Measurements from ENCODE around the gene TECPR2. TPM values are rescaled to one million over a fixed set of nuclear protein-coding genes. Genes with fewer than 3 reads are reported as not detected.

TECPR2 gene
- total RNA-seq, 4 donors from 2014 or later, result 14.1 to 43.1 (median 23.8) TPM

GRCh38 chr14:102333795-102334705 lies 28.7 kb upstream of the TECPR2 start:
- no peak overlapping the region for H3K27ac ChIP-seq
- no peak for TF ChIP-seq CTCF (IDR thresholded peaks at IDR 0.05)
- TF ChIP-seq POLR2A (IDR thresholded peaks at IDR 0.05), result no peak
- no peaks in the 10 kb centered on the region for H3K4me1 ChIP-seq
- no peaks in the 10 kb centered on the region for H3K27me3 ChIP-seq
- H3K9me3 ChIP-seq, result no peaks in the 10 kb centered on the region
- no peak for DNase-seq
- no peaks in the 10 kb centered on the region for H3K36me3 ChIP-seq
- intact Hi-C loops (cut with DNase I; ENCODE audit: low total_unique reads), result no loop called here
- H3K4me3 ChIP-seq, result no peak overlapping the region

- intact Hi-C loops (cut with DNase I; ENCODE audit: low total_unique reads), result no loop called here
- no peaks in the 10 kb centered on the region for H3K27me3 ChIP-seq
- no peak overlapping the region for H3K27ac ChIP-seq
- H3K4me1 ChIP-seq, result no peaks in the 10 kb centered on the region
- H3K9me3 ChIP-seq, result no peaks in the 10 kb centered on the region
- TF ChIP-seq CTCF (IDR thresholded peaks at IDR 0.05) (no peak), POLR2A (IDR thresholded peaks at IDR 0.05) (no peak)
- no peak for DNase-seq
- H3K4me3 ChIP-seq, result no peak overlapping the region
- H3K36me3 ChIP-seq, result no peaks in the 10 kb centered on the region
Measured at GRCh38 chr14:102335163-102335562, 27.6 kb upstream of the TECPR2 start.

GRCh38 chr14:102338724-102339123 lies 24.0 kb upstream of the TECPR2 start:
- intact Hi-C loops (cut with DNase I; ENCODE audit: low total_unique reads), result no loop called here
- H3K9me3 ChIP-seq, result no peaks in the 10 kb centered on the region
- H3K4me1 ChIP-seq, result no peaks in the 10 kb centered on the region
- no peak for DNase-seq
- no peak overlapping the region for H3K27ac ChIP-seq
- TF ChIP-seq CTCF (IDR thresholded peaks at IDR 0.05), result no peak
- no peak for TF ChIP-seq POLR2A (IDR thresholded peaks at IDR 0.05)
- H3K36me3 ChIP-seq, result no peaks in the 10 kb centered on the region
- no peak overlapping the region for H3K4me3 ChIP-seq
- no peaks in the 10 kb centered on the region for H3K27me3 ChIP-seq

- no peaks in the 10 kb centered on the region for H3K4me1 ChIP-seq
- no peak overlapping the region for H3K4me3 ChIP-seq
- H3K27ac ChIP-seq, result no peak overlapping the region
- H3K36me3 ChIP-seq, result no peaks in the 10 kb centered on the region
- TF ChIP-seq POLR2A (IDR thresholded peaks at IDR 0.05) (no peak), CTCF (IDR thresholded peaks at IDR 0.05) (no peak)
- DNase-seq, result no peak
- intact Hi-C loops (cut with DNase I; ENCODE audit: low total_unique reads), result no loop called here
- no peaks in the 10 kb centered on the region for H3K27me3 ChIP-seq
- H3K9me3 ChIP-seq, result no peaks in the 10 kb centered on the region
Measured at GRCh38 chr14:102341566-102341965, 21.2 kb upstream of the TECPR2 start.

- Histone ChIP-seq H3K4me1 (no peaks in the 10 kb centered on the region), H3K27ac (no peak overlapping the region), H3K9me3 (no peaks in the 10 kb centered on the region), H3K36me3 (no peaks in the 10 kb centered on the region), H3K4me3 (no peak overlapping the region), H3K27me3 (no peaks in the 10 kb centered on the region)
- DNase-seq, result no peak
- no peak for TF ChIP-seq POLR2A (IDR thresholded peaks at IDR 0.05)
- no peak for TF ChIP-seq CTCF (IDR thresholded peaks at IDR 0.05)
- intact Hi-C loops (cut with DNase I; ENCODE audit: low total_unique reads), result no loop called here
Measured at GRCh38 chr14:102342238-102342637, 20.5 kb upstream of the TECPR2 start.
